Endodermal cell (in vitro differentiated cells): ENCODE data around the gene COL4A1. TPM values are rescaled to one million over a fixed set of nuclear protein-coding genes. Genes with fewer than 3 reads are reported as not detected.

ENCODE experiments used
- DNase-seq: peaks from one replicate; pipeline ENCODE4 v3.0.0-alpha.2; 2017
- H3K27ac ChIP-seq: 2 replicates; pipeline ENCODE4 v1.5.1; 2013; ENCODE audit warnings: mild to moderate bottlenecking, low read depth, low read length, moderate library complexity
- H3K27me3 ChIP-seq: 2 replicates; pipeline ENCODE4 v1.6.1; 2013; ENCODE audit warnings: mild to moderate bottlenecking, low read length, moderate library complexity; ENCODE audit not compliant: insufficient read depth, control insufficient read depth, poor library complexity, severe bottlenecking
- H3K36me3 ChIP-seq: 2 replicates; pipeline ENCODE4 v1.7.0; 2013; ENCODE audit warnings: mild to moderate bottlenecking, low read length, moderate library complexity; ENCODE audit not compliant: control insufficient read depth, insufficient read depth
- H3K4me1 ChIP-seq: one replicate; pipeline ENCODE4 v1.7.0; 2013; ENCODE audit warnings: low read length; ENCODE audit not compliant: control insufficient read depth, insufficient read depth
- H3K4me3 ChIP-seq: 2 replicates; pipeline ENCODE4 v1.5.1; 2013; ENCODE audit warnings: mild to moderate bottlenecking, low read length, moderate library complexity
- H3K9ac ChIP-seq: 2 replicates; pipeline ENCODE4 v1.6.1; 2013; ENCODE audit warnings: mild to moderate bottlenecking, low read length, moderate library complexity; ENCODE audit not compliant: poor library complexity, severe bottlenecking; ENCODE audit errors: extremely low read depth
- H3K9me3 ChIP-seq: 2 replicates; pipeline ENCODE4 v1.6.1; 2013; ENCODE audit warnings: mild to moderate bottlenecking, low read length, moderate library complexity; ENCODE audit not compliant: control insufficient read depth
- H3K27ac Mint-ChIP-seq: 2 replicates; pipeline ENCODE4 v1.8.0; 2020; ENCODE audit warnings: mixed read lengths
- H3K27me3 Mint-ChIP-seq: 2 replicates; pipeline ENCODE4 v1.8.0; 2021; ENCODE audit warnings: mild to moderate bottlenecking, mixed read lengths; ENCODE audit not compliant: insufficient read depth
- H3K36me3 Mint-ChIP-seq: 2 replicates; pipeline ENCODE4 v1.8.0; 2020; ENCODE audit warnings: low read depth, mixed read lengths
- H3K4me1 Mint-ChIP-seq: 2 replicates; pipeline ENCODE4 v1.8.0; 2020; ENCODE audit warnings: mixed read lengths
- H3K4me3 Mint-ChIP-seq: 2 replicates; pipeline ENCODE4 v1.8.0; 2020; ENCODE audit warnings: mild to moderate bottlenecking, moderate library complexity, mixed read lengths
- H3K9me3 Mint-ChIP-seq: 2 replicates; pipeline ENCODE4 v1.8.0; 2020; ENCODE audit warnings: mild to moderate bottlenecking, mixed read lengths
- CTCF ChIP-seq: fragments of 200-600 bp; sonication (generic); conservative IDR thresholded peaks from 2 replicates; pipeline ENCODE4 v1.5.0; 2021; ENCODE audit warnings: antibody characterized with exemption, mild to moderate bottlenecking
- WGBS, 2 experiments: methylation state at CpG; one replicate each; pipeline versions ENCODE4 v1.1.5 to v1.1.7; 2013; ENCODE audit warnings: missing lambda C conversion rate in 2 of 2, mixed read lengths in 1 of 2; ENCODE audit not compliant: insufficient coverage in 1 of 2, insufficient read length in 1 of 2; 5-methylcytosine and 5-hydroxymethylcytosine counted together
- total RNA-seq, 2 donors: library from RNA; stranded (reverse); fragmentation: NEBNext Ultra II Directional in 1 of 2; extraction: Animal tissue kit (Norgen Biotek cat#: 25700) in 1 of 2; gene quantifications; 2 replicates in 1 of 2; 3 replicates in 1 of 2; pipeline ENCODE4 v1.2.1, GENCODE V29; 2021

Gene COL4A1
- total RNA-seq, 2 donors from 2014 or later = 702 to 764 TPM

DNA sequence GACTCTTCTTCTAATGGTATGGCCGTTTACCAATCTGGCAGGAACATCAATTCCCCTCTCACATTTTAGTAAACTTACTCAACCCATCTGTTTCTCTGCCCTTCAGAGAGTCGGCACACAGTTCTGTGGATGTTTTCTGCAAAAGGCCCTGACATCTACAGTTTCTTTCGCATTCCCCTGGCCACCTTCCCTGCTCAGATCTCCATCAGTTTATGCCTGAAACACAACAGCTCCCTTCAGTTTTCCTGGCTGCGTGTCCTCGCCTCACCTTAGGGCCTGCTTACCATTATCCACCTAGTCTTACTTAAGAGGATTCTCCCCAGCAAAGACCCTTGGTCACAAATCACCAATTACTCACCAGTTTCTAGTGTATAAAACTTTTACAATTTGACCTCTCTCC lies 25.2 kb downstream of the COL4A1 start:
- DNase-seq = no peak
- no peak overlapping the region for H3K4me3 ChIP-seq
- TF ChIP-seq CTCF = no peak
- Mint-ChIP-seq H3K9me3 (no peaks in the 10 kb centered on the region), H3K36me3 (peaks cover 45% of the 10 kb centered on the region), H3K4me1 (peaks cover 5% of the 10 kb centered on the region), H3K4me3 (no peak overlapping the region), H3K27me3 (no peaks in the 10 kb centered on the region), H3K27ac (peak overlapping the region; percentile 10)
- no peaks in the 10 kb centered on the region for H3K27me3 ChIP-seq
- H3K9ac ChIP-seq = no peak overlapping the region
- no peaks in the 10 kb centered on the region for H3K4me1 ChIP-seq
- no peaks in the 10 kb centered on the region for H3K9me3 ChIP-seq
- WGBS, 2 experiments = 96 to 98% methylated on average over 5 of the region's 5 CpGs
- H3K27ac ChIP-seq = no peak overlapping the region
- peaks cover 79% of the 10 kb centered on the region for H3K36me3 ChIP-seq

GRCh38 chr13:110280985-110281688 lies 25.8 kb downstream of the COL4A1 start:
- Mint-ChIP-seq H3K4me1 (peaks cover 5% of the 10 kb centered on the region), H3K27me3 (no peaks in the 10 kb centered on the region), H3K4me3 (no peak overlapping the region), H3K9me3 (no peaks in the 10 kb centered on the region), H3K27ac (no peak overlapping the region), H3K36me3 (peaks cover 45% of the 10 kb centered on the region)
- Histone ChIP-seq H3K4me1 (no peaks in the 10 kb centered on the region), H3K36me3 (peaks cover 77% of the 10 kb centered on the region), H3K4me3 (no peak overlapping the region), H3K9me3 (no peaks in the 10 kb centered on the region), H3K27me3 (no peaks in the 10 kb centered on the region), H3K27ac (no peak overlapping the region), H3K9ac (no peak overlapping the region)
- no peak for TF ChIP-seq CTCF
- DNase-seq = no peak
- 82 to 92% methylated on average over 5 to 7 of the region's 7 CpGs for WGBS, 2 experiments

DNA sequence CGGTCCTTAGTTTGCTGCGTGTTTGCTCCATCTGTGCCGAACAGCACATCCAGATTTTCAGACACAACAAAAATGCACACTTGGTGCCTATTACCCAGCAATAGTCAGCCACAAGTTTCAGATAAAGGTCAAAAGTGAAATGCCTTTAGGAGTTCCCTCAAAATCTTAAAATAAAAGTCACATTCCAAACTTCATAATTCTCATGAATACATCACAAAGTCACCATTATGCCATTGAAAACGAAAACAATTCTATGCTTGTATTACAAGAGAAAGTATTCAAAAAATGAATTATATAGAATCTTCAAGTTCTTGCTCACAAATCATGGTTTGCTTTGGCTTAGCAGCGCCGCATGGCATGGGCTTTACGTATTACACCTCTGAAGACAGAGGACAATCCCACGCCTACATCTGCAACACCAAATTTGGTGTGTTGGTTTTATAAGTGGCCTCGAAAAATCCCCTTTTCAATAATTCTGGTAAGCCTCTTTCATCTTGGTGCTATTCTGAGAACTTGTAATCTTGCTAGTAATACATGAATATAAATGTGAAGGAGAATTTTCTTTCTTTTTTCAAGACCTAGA lies 26.6 kb downstream of the COL4A1 start:
- peaks cover 5% of the 10 kb centered on the region for H3K4me1 Mint-ChIP-seq
- H3K9me3 ChIP-seq = no peaks in the 10 kb centered on the region
- no peak overlapping the region for H3K9ac ChIP-seq
- H3K27ac ChIP-seq = no peak overlapping the region
- H3K36me3 Mint-ChIP-seq = peaks cover 42% of the 10 kb centered on the region
- TF ChIP-seq CTCF = no peak
- no peaks in the 10 kb centered on the region for H3K27me3 Mint-ChIP-seq
- 96 to 100% methylated on average over 6 to 9 of the region's 9 CpGs for WGBS, 2 experiments
- H3K4me3 Mint-ChIP-seq = no peak overlapping the region
- peaks cover 77% of the 10 kb centered on the region for H3K36me3 ChIP-seq
- H3K27me3 ChIP-seq = no peaks in the 10 kb centered on the region
- DNase-seq = no peak
- H3K4me1 ChIP-seq = no peaks in the 10 kb centered on the region
- H3K4me3 ChIP-seq = no peak overlapping the region
- H3K9me3 Mint-ChIP-seq = no peaks in the 10 kb centered on the region
- no peak overlapping the region for H3K27ac Mint-ChIP-seq
